Neutrophil (primary cell): ENCODE measurements around the gene CABCOCO1.

Source experiments
- H3K27ac ChIP-seq: fragments of 200-600 bp; sonication (generic); 2 replicates; pipeline ENCODE4 v1.5.1; 2016; ENCODE audit warnings: mild to moderate bottlenecking, moderate library complexity
- H3K27me3 ChIP-seq: fragments of 200-600 bp; sonication (generic); 2 replicates; pipeline ENCODE4 v1.6.0; 2016; ENCODE audit warnings: mild to moderate bottlenecking
- H3K36me3 ChIP-seq: fragments of 200-600 bp; sonication (generic); 2 replicates; pipeline ENCODE4 v1.5.1; 2017
- H3K4me1 ChIP-seq, 2 experiments: fragments of 200-600 bp in 1 of 2; sonication (generic) in 1 of 2; 1 replicate in 1 of 2; 2 replicates in 1 of 2; pipeline versions ENCODE4 v1.5.1 to v1.6.1; 2013 to 2016; ENCODE audit warnings: low read depth in 1 of 2, low read length in 1 of 2, mild to moderate bottlenecking in 1 of 2, moderate library complexity in 1 of 2; ENCODE audit not compliant: control insufficient read depth in 1 of 2, insufficient read depth in 1 of 2
- H3K4me3 ChIP-seq, 2 experiments: fragments of 200-600 bp in 1 of 2; sonication (generic) in 1 of 2; 1 replicate in 1 of 2; 2 replicates in 1 of 2; pipeline ENCODE4 v1.5.1; 2013 to 2016; ENCODE audit warnings: low read depth in 1 of 2, low read length in 1 of 2, mild to moderate bottlenecking in 1 of 2, moderate library complexity in 1 of 2
- H3K9me3 ChIP-seq: fragments of 200-600 bp; sonication (generic); 2 replicates; pipeline ENCODE4 v1.5.1; 2016
- CTCF ChIP-seq: fragments of 200-600 bp; sonication (generic); IDR thresholded peaks from 2 replicates; pipeline ENCODE4 v1.5.1; 2016; ENCODE audit warnings: antibody characterized with exemption

The CABCOCO1 gene

GRCh38 chr10:61662794-61663259 lies at the start of gene CABCOCO1:
Gene CABCOCO1 (plus strand): TSS chr10:61662929. CDS start chr10:61662973, 44 bp downstream.
- Histone ChIP-seq H3K9me3 (no peaks in the 10 kb centered on the region), H3K4me3 (no peak within 1 kb of the TSS), H3K4me1 (no peaks in the 10 kb centered on the region), H3K36me3 (no peaks in the 10 kb centered on the region), H3K27ac (no peak within 1 kb of the TSS), H3K27me3 (peaks cover 44% of the 10 kb centered on the region)
- no peak for TF ChIP-seq CTCF

GRCh38 chr10:61613665-61614064 lies 49.1 kb upstream of the CABCOCO1 start:
- Histone ChIP-seq H3K4me1 (no peaks in the 10 kb centered on the region), H3K4me3 (no peak overlapping the region), H3K27me3 (no peaks in the 10 kb centered on the region), H3K36me3 (no peaks in the 10 kb centered on the region), H3K27ac (no peak overlapping the region), H3K9me3 (no peaks in the 10 kb centered on the region)
- TF ChIP-seq CTCF, result no peak

GRCh38 chr10:61616611-61617010 lies 46.1 kb upstream of the CABCOCO1 start:
- no peaks in the 10 kb centered on the region for H3K4me1 ChIP-seq
- H3K4me3 ChIP-seq, result no peak overlapping the region
- no peaks in the 10 kb centered on the region for H3K9me3 ChIP-seq
- TF ChIP-seq CTCF, result no peak
- H3K27me3 ChIP-seq, result no peaks in the 10 kb centered on the region
- no peaks in the 10 kb centered on the region for H3K36me3 ChIP-seq
- no peak overlapping the region for H3K27ac ChIP-seq

GRCh38 chr10:61617180-61617579 lies 45.5 kb upstream of the CABCOCO1 start:
- TF ChIP-seq CTCF, result no peak
- Histone ChIP-seq H3K4me3 (no peak overlapping the region), H3K9me3 (no peaks in the 10 kb centered on the region), H3K36me3 (no peaks in the 10 kb centered on the region), H3K4me1 (no peaks in the 10 kb centered on the region), H3K27me3 (no peaks in the 10 kb centered on the region), H3K27ac (no peak overlapping the region)

- Histone ChIP-seq H3K4me3 (no peak overlapping the region), H3K27me3 (no peaks in the 10 kb centered on the region), H3K27ac (no peak overlapping the region), H3K4me1 (no peaks in the 10 kb centered on the region), H3K9me3 (no peaks in the 10 kb centered on the region), H3K36me3 (no peaks in the 10 kb centered on the region)
- no peak for TF ChIP-seq CTCF
These were observed 45.1 kb upstream of the CABCOCO1 start for GRCh38 chr10:61617586-61617985.

- no peak for TF ChIP-seq CTCF
- H3K4me3 ChIP-seq, result no peak overlapping the region
- H3K9me3 ChIP-seq, result no peaks in the 10 kb centered on the region
- no peaks in the 10 kb centered on the region for H3K36me3 ChIP-seq
- H3K27me3 ChIP-seq, result no peaks in the 10 kb centered on the region
- no peaks in the 10 kb centered on the region for H3K4me1 ChIP-seq
- H3K27ac ChIP-seq, result no peak overlapping the region
These were observed 44.3 kb upstream of the CABCOCO1 start for GRCh38 chr10:61618388-61618961.
